Measurements from ENCODE around the gene NFIX. TPM values are rescaled to one million over a fixed set of nuclear protein-coding genes. Genes with fewer than 3 reads are reported as not detected.

The NFIX gene
- total and polyA plus RNA-seq, 2 experiments from 2014 or later = 0.06 to 0.14 TPM

DNA sequence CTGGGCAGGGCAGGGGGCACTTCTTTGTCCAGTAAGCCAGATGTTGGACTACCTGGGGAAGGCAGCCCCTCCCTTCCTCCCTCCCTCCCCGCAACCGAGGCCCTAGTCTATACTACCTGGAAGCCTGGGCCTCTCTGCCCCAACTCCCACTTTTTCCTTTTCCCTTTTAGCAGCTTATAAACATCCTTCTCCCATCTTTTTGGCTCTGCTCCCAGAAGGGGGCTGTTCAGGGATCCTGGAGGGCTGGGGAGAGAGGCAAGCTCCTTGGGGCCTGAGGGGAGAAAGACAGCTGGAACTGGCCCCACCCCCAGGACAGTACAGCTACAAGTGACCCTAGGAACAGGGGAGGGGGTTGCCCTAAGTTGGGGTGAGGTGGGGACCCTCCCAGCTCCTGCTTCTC is 62.5 kb downstream of the NFIX start:
- Histone ChIP-seq H3K4me2 (no peak overlapping the region), H3K27ac (ENCODE audit: low read depth) (no peak overlapping the region), H3K27me3 (ENCODE audit: insufficient read depth) (peaks cover 100% of the 10 kb centered on the region), H2AFZ (no peak overlapping the region), H3K4me1 (ENCODE audit: insufficient read depth) (peaks cover 74% of the 10 kb centered on the region), H3K4me3 (no peak overlapping the region), H3K79me2 (replicated peaks; ENCODE audit: insufficient read depth) (no peaks in the 10 kb centered on the region), H4K20me1 (replicated peaks; ENCODE audit: insufficient read depth) (peaks cover 4% of the 10 kb centered on the region; the same call in 1 of the 2 replicates), H3K36me3 (ENCODE audit: insufficient read depth) (no peaks in the 10 kb centered on the region), H3K9me2 (ENCODE audit: insufficient read depth) (no peaks in the 10 kb centered on the region), H3F3A (replicated peaks; ENCODE audit: low read depth) (peaks cover 7% of the 10 kb centered on the region; the same call in 1 of the 2 replicates)
- Mint-ChIP-seq H3K9me3 (peaks cover 6% of the 10 kb centered on the region; the same call in 2 of the 3 replicates), H3K36me3 (ENCODE audit: low read depth) (no peaks in the 10 kb centered on the region; the same call in 2 of the 3 replicates), H3K4me1 (peaks cover 46% of the 10 kb centered on the region), H3K4me3 (no peak overlapping the region), H3K27ac (no peak overlapping the region), H3K27me3 (ENCODE audit: insufficient read depth, low read depth, poor library complexity) (peaks cover 97% of the 10 kb centered on the region)
- DNase-seq (ENCODE audit: low spot score) = no peak
- TF ChIP-seq, protein P1, sequence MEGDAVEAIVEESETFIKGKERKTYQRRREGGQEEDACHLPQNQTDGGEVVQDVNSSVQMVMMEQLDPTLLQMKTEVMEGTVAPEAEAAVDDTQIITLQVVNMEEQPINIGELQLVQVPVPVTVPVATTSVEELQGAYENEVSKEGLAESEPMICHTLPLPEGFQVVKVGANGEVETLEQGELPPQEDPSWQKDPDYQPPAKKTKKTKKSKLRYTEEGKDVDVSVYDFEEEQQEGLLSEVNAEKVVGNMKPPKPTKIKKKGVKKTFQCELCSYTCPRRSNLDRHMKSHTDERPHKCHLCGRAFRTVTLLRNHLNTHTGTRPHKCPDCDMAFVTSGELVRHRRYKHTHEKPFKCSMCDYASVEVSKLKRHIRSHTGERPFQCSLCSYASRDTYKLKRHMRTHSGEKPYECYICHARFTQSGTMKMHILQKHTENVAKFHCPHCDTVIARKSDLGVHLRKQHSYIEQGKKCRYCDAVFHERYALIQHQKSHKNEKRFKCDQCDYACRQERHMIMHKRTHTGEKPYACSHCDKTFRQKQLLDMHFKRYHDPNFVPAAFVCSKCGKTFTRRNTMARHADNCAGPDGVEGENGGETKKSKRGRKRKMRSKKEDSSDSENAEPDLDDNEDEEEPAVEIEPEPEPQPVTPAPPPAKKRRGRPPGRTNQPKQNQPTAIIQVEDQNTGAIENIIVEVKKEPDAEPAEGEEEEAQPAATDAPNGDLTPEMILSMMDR (conservative IDR thresholded peaks at IDR 0.05; ENCODE audit: low read depth in 2 of 2) = no peak
- TF ChIP-seq CREB1 (CRISPR knock-in tag; IDR thresholded peaks at IDR 0.05; ENCODE audit: low read depth) = no peak
- TF ChIP-seq STAT1 (IDR thresholded peaks at IDR 0.05; ENCODE audit: unreplicated experiment) = no peak
- TF ChIP-seq ZNF114 (CRISPR knock-in tag; IDR thresholded peaks at IDR 0.05) = no peak
- no peak for TF ChIP-seq NANOG (IDR thresholded peaks at IDR 0.05; ENCODE audit: borderline replicate concordance)
- ATAC-seq = no peak

- H3K4me1 ChIP-seq (ENCODE audit: insufficient read depth) = peaks cover 65% of the 10 kb centered on the region
- peaks cover 7% of the 10 kb centered on the region; the same call in 1 of the 2 replicates for H3F3A ChIP-seq (replicated peaks; ENCODE audit: low read depth)
- Mint-ChIP-seq H3K9me3 (peaks cover 6% of the 10 kb centered on the region; the same call in 2 of the 3 replicates), H3K4me1 (peaks cover 35% of the 10 kb centered on the region), H3K36me3 (ENCODE audit: low read depth) (no peaks in the 10 kb centered on the region; the same call in 2 of the 3 replicates), H3K4me3 (no peak overlapping the region; the same call in 2 of the 3 replicates), H3K27ac (no peak overlapping the region), H3K27me3 (ENCODE audit: insufficient read depth, low read depth, poor library complexity) (peaks cover 94% of the 10 kb centered on the region)
- DNase-seq (ENCODE audit: low spot score) (no peak), ATAC-seq (no peak)
- no peak overlapping the region for H3K27ac ChIP-seq (ENCODE audit: low read depth)
- peak overlapping the region; percentile 55; the same call in 1 of the 2 replicates for H3K4me2 ChIP-seq
- H3K4me3 ChIP-seq = no peak overlapping the region
- no peaks in the 10 kb centered on the region for H3K9me2 ChIP-seq (ENCODE audit: insufficient read depth)
- H3K36me3 ChIP-seq (ENCODE audit: insufficient read depth) = no peaks in the 10 kb centered on the region
- no peaks in the 10 kb centered on the region for H3K79me2 ChIP-seq (replicated peaks; ENCODE audit: insufficient read depth)
- H2AFZ ChIP-seq = no peak overlapping the region
- peaks cover 100% of the 10 kb centered on the region for H3K27me3 ChIP-seq (ENCODE audit: insufficient read depth)
- TF ChIP-seq, protein P1 (conservative IDR thresholded peaks at IDR 0.05; ENCODE audit: low read depth in 2 of 2) = 0 out of 4 replicates have a peak, but pooled peaks have one; percentile 10 to 12
- TF ChIP-seq JUNB (IDR thresholded peaks at IDR 0.05; ENCODE audit: unreplicated experiment) (no peak), EZH2 (IDR thresholded peaks at IDR 0.05; ENCODE audit: low read depth, unreplicated experiment) (peak; percentile 23)
- 0 out of 2 replicates have a peak, but pooled peaks cover 4% of the 10 kb centered on the region for H4K20me1 ChIP-seq (replicated peaks; ENCODE audit: insufficient read depth)
Measured at GRCh38 chr19:13058951-13059660, 63.8 kb downstream of the NFIX start.

Measured in GM23338 (cell line).